ENCODE measurements around the gene FAM13A.
"Not testable (repeated sequence)": the region's sequence is repeated elsewhere in the genome, so short reads cannot be mapped to it uniquely, and the experiment has no call there.

FAM13A gene

DNA sequence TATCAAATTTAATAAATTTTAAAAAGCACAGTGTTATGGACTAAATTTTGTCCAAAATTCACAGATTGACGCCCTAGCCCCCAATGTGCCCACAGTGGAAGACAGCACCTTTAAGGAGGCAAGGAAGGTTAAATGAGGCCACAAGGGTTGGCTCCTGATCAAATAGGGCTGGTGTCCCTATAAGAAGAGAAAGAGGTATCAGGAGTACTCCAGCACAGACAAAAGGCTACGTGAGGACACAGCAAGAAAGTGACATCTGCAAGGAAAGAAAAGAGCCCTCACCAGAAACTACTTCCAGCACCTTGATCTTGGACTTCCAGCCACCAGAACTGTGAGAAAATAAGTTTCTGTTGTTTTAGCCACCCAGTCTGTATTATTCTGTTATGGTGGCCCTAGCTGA lies 48.8 kb downstream of the FAM13A start:
- H3K27ac ChIP-seq (ENCODE audit: low read length), result no peak overlapping the region
- peaks cover 42% of the 10 kb centered on the region for H3K36me3 ChIP-seq (ENCODE audit: insufficient read depth, low read depth, low read length)
- no peak overlapping the region for H3K9ac ChIP-seq (ENCODE audit: low read depth, low read length)
- H3K9me3 ChIP-seq (ENCODE audit: insufficient read depth, low read depth, low read length), result no peaks in the 10 kb centered on the region
- no peaks in the 10 kb centered on the region for H3K4me1 ChIP-seq (ENCODE audit: insufficient read depth, low read length)
- no peaks in the 10 kb centered on the region for H3K27me3 ChIP-seq (ENCODE audit: insufficient read depth, low read length)
- H3K4me3 ChIP-seq (ENCODE audit: low read length), result no peak overlapping the region

- Histone ChIP-seq H3K27ac (ENCODE audit: low read length) (no peak overlapping the region), H3K9ac (ENCODE audit: low read depth, low read length) (no peak overlapping the region), H3K36me3 (ENCODE audit: insufficient read depth, low read depth, low read length) (peaks cover 40% of the 10 kb centered on the region), H3K4me1 (ENCODE audit: insufficient read depth, low read length) (no peaks in the 10 kb centered on the region), H3K27me3 (ENCODE audit: insufficient read depth, low read length) (no peaks in the 10 kb centered on the region), H3K4me3 (ENCODE audit: low read length) (no peak overlapping the region), H3K9me3 (ENCODE audit: insufficient read depth, low read depth, low read length) (no peaks in the 10 kb centered on the region)
These were observed 49.5 kb downstream of the FAM13A start for GRCh38 chr4:89007338-89007939.

GRCh38 chr4:89006307-89006706 lies 50.7 kb downstream of the FAM13A start:
- no peak overlapping the region for H3K4me3 ChIP-seq (ENCODE audit: low read length)
- H3K9me3 ChIP-seq (ENCODE audit: insufficient read depth, low read depth, low read length), result no peaks in the 10 kb centered on the region
- H3K27ac ChIP-seq (ENCODE audit: low read length), result no peak overlapping the region
- no peaks in the 10 kb centered on the region for H3K27me3 ChIP-seq (ENCODE audit: insufficient read depth, low read length)
- H3K9ac ChIP-seq (ENCODE audit: low read depth, low read length), result no peak overlapping the region
- H3K4me1 ChIP-seq (ENCODE audit: insufficient read depth, low read length), result no peaks in the 10 kb centered on the region
- peaks cover 35% of the 10 kb centered on the region for H3K36me3 ChIP-seq (ENCODE audit: insufficient read depth, low read depth, low read length)

DNA sequence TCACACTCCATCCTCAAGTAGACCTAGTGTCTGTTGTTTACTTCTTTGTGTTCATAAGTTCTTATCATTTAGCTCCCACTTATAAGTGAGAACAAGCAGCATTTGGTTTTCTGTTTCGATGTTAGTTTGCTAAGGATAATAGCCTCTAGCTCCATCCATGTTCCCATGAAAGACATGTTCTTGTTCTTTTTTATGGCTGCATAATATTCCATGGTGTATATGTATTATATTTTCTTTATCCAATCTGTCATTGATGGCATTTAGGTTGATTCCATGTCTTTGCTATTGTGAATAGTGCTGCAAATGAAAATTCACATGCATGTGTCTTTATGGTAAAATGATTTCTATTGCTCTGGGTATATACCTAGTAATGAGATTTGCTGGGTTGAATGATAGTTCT lies 51.9 kb downstream of the FAM13A start:
- not testable (repeated sequence) for H3K4me1 ChIP-seq (ENCODE audit: insufficient read depth, low read length)

GRCh38 chr4:89001647-89002445 lies 55.1 kb downstream of the FAM13A start:
- no peak overlapping the region for H3K4me3 ChIP-seq (ENCODE audit: low read length)
- H3K9me3 ChIP-seq (ENCODE audit: insufficient read depth, low read depth, low read length), result no peaks in the 10 kb centered on the region

More for the DNA sequence above, 51.9 kb downstream of the FAM13A start:
- not testable (repeated sequence) for H3K27me3 ChIP-seq (ENCODE audit: insufficient read depth, low read length); H3K27ac ChIP-seq (ENCODE audit: low read length); H3K9ac ChIP-seq (ENCODE audit: low read depth, low read length); H3K4me3 ChIP-seq (ENCODE audit: low read length); H3K9me3 ChIP-seq (ENCODE audit: insufficient read depth, low read depth, low read length)
- peaks cover 32% of the 10 kb centered on the region for H3K36me3 ChIP-seq (ENCODE audit: insufficient read depth, low read depth, low read length)

DNA sequence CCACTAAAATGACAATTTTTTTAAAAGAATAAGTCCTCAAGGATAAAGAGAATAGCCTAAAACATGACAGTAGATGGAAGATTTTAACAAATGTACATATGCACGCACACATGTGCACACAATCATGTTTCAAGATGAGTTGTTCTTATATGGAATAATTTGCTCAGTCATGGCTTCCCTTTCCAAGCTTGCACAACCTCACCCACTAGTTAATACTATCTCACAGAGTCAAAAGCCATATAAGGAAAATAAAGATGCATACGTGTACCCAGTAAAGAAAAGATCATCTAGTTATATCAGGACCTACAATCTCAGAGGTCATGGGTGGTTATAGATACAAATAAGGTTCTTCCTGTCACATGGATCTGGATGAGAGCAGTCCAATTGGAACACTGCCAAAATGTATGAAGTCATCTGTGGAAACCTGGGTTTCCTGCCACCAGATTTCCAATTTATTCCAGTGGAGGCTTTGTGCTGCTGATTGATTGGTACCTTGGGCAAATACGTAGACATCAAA lies 56.1 kb downstream of the FAM13A start:
- Histone ChIP-seq H3K27me3 (ENCODE audit: insufficient read depth, low read length) (no peaks in the 10 kb centered on the region), H3K27ac (ENCODE audit: low read length) (no peak overlapping the region), H3K36me3 (ENCODE audit: insufficient read depth, low read depth, low read length) (peaks cover 10% of the 10 kb centered on the region), H3K4me1 (ENCODE audit: insufficient read depth, low read length) (no peaks in the 10 kb centered on the region), H3K9ac (ENCODE audit: low read depth, low read length) (no peak overlapping the region), H3K4me3 (ENCODE audit: low read length) (no peak overlapping the region), H3K9me3 (ENCODE audit: insufficient read depth, low read depth, low read length) (no peaks in the 10 kb centered on the region)

More at GRCh38 chr4:89001647-89002445, 55.1 kb downstream of the FAM13A start:
- Histone ChIP-seq H3K27ac (ENCODE audit: low read length) (no peak overlapping the region), H3K4me1 (ENCODE audit: insufficient read depth, low read length) (no peaks in the 10 kb centered on the region), H3K9ac (ENCODE audit: low read depth, low read length) (no peak overlapping the region), H3K36me3 (ENCODE audit: insufficient read depth, low read depth, low read length) (peaks cover 19% of the 10 kb centered on the region), H3K27me3 (ENCODE audit: insufficient read depth, low read length) (no peaks in the 10 kb centered on the region)

- H3K9ac ChIP-seq (ENCODE audit: low read depth, low read length), result no peak overlapping the region
- no peaks in the 10 kb centered on the region for H3K9me3 ChIP-seq (ENCODE audit: insufficient read depth, low read depth, low read length)
- no peaks in the 10 kb centered on the region for H3K4me1 ChIP-seq (ENCODE audit: insufficient read depth, low read length)
- peaks cover 5% of the 10 kb centered on the region; the same call in 1 of the 2 replicates for H3K36me3 ChIP-seq (ENCODE audit: insufficient read depth, low read depth, low read length)
- H3K27me3 ChIP-seq (ENCODE audit: insufficient read depth, low read length), result no peaks in the 10 kb centered on the region
- H3K4me3 ChIP-seq (ENCODE audit: low read length), result no peak overlapping the region
- H3K27ac ChIP-seq (ENCODE audit: low read length), result no peak overlapping the region
These were observed 56.6 kb downstream of the FAM13A start for GRCh38 chr4:89000382-89000781.

- Histone ChIP-seq H3K36me3 (ENCODE audit: insufficient read depth, low read depth, low read length) (no peaks in the 10 kb centered on the region), H3K4me1 (ENCODE audit: insufficient read depth, low read length) (no peaks in the 10 kb centered on the region), H3K9me3 (ENCODE audit: insufficient read depth, low read depth, low read length) (no peaks in the 10 kb centered on the region), H3K27me3 (ENCODE audit: insufficient read depth, low read length) (no peaks in the 10 kb centered on the region), H3K9ac (ENCODE audit: low read depth, low read length) (no peak overlapping the region), H3K4me3 (ENCODE audit: low read length) (no peak overlapping the region), H3K27ac (ENCODE audit: low read length) (no peak overlapping the region)
These were observed 57.5 kb downstream of the FAM13A start for GRCh38 chr4:88999392-88999930.

DNA sequence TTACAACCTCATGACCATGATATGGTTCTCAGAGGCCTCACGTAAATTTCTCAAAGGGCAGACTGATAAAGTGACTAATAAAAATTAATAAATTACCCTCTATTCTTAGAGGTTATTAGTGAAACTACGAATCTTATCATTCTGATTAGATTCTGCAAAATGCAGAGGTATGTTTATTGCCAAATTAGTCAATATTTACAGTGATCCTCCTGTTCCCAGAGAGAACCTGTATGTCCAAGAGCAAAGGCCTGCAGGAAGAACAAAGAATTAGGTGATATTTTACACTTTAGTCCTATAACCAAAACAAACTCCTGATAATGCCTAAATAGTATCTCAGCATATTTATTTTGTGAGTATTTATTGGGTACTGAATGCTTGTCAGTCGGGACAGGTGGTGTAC lies 58.1 kb downstream of the FAM13A start:
- no peaks in the 10 kb centered on the region for H3K9me3 ChIP-seq (ENCODE audit: insufficient read depth, low read depth, low read length)
- H3K4me3 ChIP-seq (ENCODE audit: low read length), result no peak overlapping the region
- H3K27me3 ChIP-seq (ENCODE audit: insufficient read depth, low read length), result no peaks in the 10 kb centered on the region

DNA sequence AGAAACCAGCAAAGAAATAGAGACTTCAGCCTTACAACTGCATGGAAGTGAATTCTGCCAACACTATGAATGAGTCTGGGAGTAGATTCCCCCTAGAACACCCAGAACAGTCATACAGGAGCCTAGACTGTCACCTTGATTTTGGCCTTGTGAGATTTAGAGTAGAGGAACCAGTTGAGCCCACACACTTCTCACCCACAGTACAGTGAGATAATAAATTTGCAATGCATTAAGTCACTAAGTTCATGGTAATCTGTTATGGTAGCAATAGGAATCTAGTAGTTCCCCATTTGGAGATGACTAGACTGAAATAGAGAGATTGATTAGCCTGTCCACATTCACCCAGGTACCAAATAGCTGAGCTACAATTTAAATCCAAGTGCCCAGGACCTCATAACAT lies 59.0 kb downstream of the FAM13A start:
- Histone ChIP-seq H3K27ac (ENCODE audit: low read length) (no peak overlapping the region), H3K27me3 (ENCODE audit: insufficient read depth, low read length) (no peaks in the 10 kb centered on the region), H3K36me3 (ENCODE audit: insufficient read depth, low read depth, low read length) (no peaks in the 10 kb centered on the region), H3K9ac (ENCODE audit: low read depth, low read length) (no peak overlapping the region), H3K4me1 (ENCODE audit: insufficient read depth, low read length) (no peaks in the 10 kb centered on the region), H3K9me3 (ENCODE audit: insufficient read depth, low read depth, low read length) (no peaks in the 10 kb centered on the region), H3K4me3 (ENCODE audit: low read length) (no peak overlapping the region)

More for the DNA sequence above, 58.1 kb downstream of the FAM13A start:
- Histone ChIP-seq H3K36me3 (ENCODE audit: insufficient read depth, low read depth, low read length) (no peaks in the 10 kb centered on the region), H3K4me1 (ENCODE audit: insufficient read depth, low read length) (no peaks in the 10 kb centered on the region), H3K27ac (ENCODE audit: low read length) (no peak overlapping the region), H3K9ac (ENCODE audit: low read depth, low read length) (no peak overlapping the region)

- no peaks in the 10 kb centered on the region for H3K9me3 ChIP-seq (ENCODE audit: insufficient read depth, low read depth, low read length)
- H3K27ac ChIP-seq (ENCODE audit: low read length), result no peak overlapping the region
- no peaks in the 10 kb centered on the region for H3K27me3 ChIP-seq (ENCODE audit: insufficient read depth, low read length)
- no peak overlapping the region for H3K9ac ChIP-seq (ENCODE audit: low read depth, low read length)
- no peaks in the 10 kb centered on the region for H3K36me3 ChIP-seq (ENCODE audit: insufficient read depth, low read depth, low read length)
- no peaks in the 10 kb centered on the region for H3K4me1 ChIP-seq (ENCODE audit: insufficient read depth, low read length)
- no peak overlapping the region for H3K4me3 ChIP-seq (ENCODE audit: low read length)
These were observed 61.1 kb downstream of the FAM13A start for GRCh38 chr4:88995874-88996273.

GRCh38 chr4:88995257-88995656 lies 61.7 kb downstream of the FAM13A start:
- not testable (repeated sequence) for H3K9me3 ChIP-seq (ENCODE audit: insufficient read depth, low read depth, low read length); H3K27ac ChIP-seq (ENCODE audit: low read length); H3K4me3 ChIP-seq (ENCODE audit: low read length); H3K9ac ChIP-seq (ENCODE audit: low read depth, low read length); H3K4me1 ChIP-seq (ENCODE audit: insufficient read depth, low read length); H3K36me3 ChIP-seq (ENCODE audit: insufficient read depth, low read depth, low read length); H3K27me3 ChIP-seq (ENCODE audit: insufficient read depth, low read length)

Data from iPS-20b (cell line).